GM19463 (cell line): ENCODE data around the gene SCGN.

Source experiments
- ATAC-seq: cut with Tn5 transposase; IDR thresholded peaks from one replicate; pipeline ENCODE4 v1.9.1; 2021; ENCODE audit warnings: mild to moderate bottlenecking, moderate library complexity; ENCODE audit not compliant: unreplicated experiment

Gene SCGN

GRCh38 chr6:25652007-25652515 is at the start of gene SCGN:
TSS of gene SCGN (plus strand) at chr6:25652215. CDS start at chr6:25652404, 189 bp downstream.
- no peak for ATAC-seq

- ATAC-seq: no peak
Observed at GRCh38 chr6:25602674-25602982, 49.4 kb upstream of the SCGN start.

- no peak for ATAC-seq
Observed at GRCh38 chr6:25603251-25603650, 48.8 kb upstream of the SCGN start.

- no peak for ATAC-seq
Observed at GRCh38 chr6:25606151-25606550, 45.9 kb upstream of the SCGN start.

GRCh38 chr6:25608558-25609174 is 43.3 kb upstream of the SCGN start:
- ATAC-seq: no peak

GRCh38 chr6:25612666-25613065 is 39.3 kb upstream of the SCGN start:
- no peak for ATAC-seq

- no peak for ATAC-seq
Observed at GRCh38 chr6:25613415-25613814, 38.6 kb upstream of the SCGN start.

GRCh38 chr6:25614052-25614451 is 38.0 kb upstream of the SCGN start:
- ATAC-seq: no peak

- ATAC-seq: no peak
Observed at GRCh38 chr6:25615471-25615870, 36.5 kb upstream of the SCGN start.

GRCh38 chr6:25617997-25618396 is 34.0 kb upstream of the SCGN start:
- no peak for ATAC-seq

GRCh38 chr6:25619217-25619616 is 32.8 kb upstream of the SCGN start:
- no peak for ATAC-seq

- no peak for ATAC-seq
Observed at GRCh38 chr6:25620391-25620790, 31.6 kb upstream of the SCGN start.

GRCh38 chr6:25623065-25623464 is 28.9 kb upstream of the SCGN start:
- ATAC-seq: no peak

GRCh38 chr6:25623879-25624278 is 28.1 kb upstream of the SCGN start:
- no peak for ATAC-seq

GRCh38 chr6:25627001-25627400 is 25.0 kb upstream of the SCGN start:
- no peak for ATAC-seq

GRCh38 chr6:25628471-25629197 is 23.4 kb upstream of the SCGN start:
- ATAC-seq: no peak

- ATAC-seq: no peak
Observed at GRCh38 chr6:25629198-25629576, 22.8 kb upstream of the SCGN start.

- ATAC-seq: no peak
Observed at GRCh38 chr6:25630508-25631278, 21.3 kb upstream of the SCGN start.

- ATAC-seq: no peak
Observed at GRCh38 chr6:25635886-25636317, 16.1 kb upstream of the SCGN start.

GRCh38 chr6:25637211-25637610 is 14.8 kb upstream of the SCGN start:
- no peak for ATAC-seq

GRCh38 chr6:25637960-25638434 is 14.0 kb upstream of the SCGN start:
- no peak for ATAC-seq

- ATAC-seq: no peak
Observed at GRCh38 chr6:25639653-25640052, 12.4 kb upstream of the SCGN start.
